NT2/D1 (cell line): Measurements from ENCODE around the gene TYK2.
"Not testable (repeated sequence)": the region's sequence is repeated elsewhere in the genome, so short reads cannot be mapped to it uniquely, and the experiment has no call there.

Source experiments
- DNase-seq: peaks from one replicate; pipeline ENCODE4 v3.0.0-alpha.2; 2011; ENCODE audit warnings: low read depth, low spot score
- H3K27me3 ChIP-seq: 2 replicates; pipeline ENCODE4 v1.6.0; 2011; ENCODE audit warnings: mild to moderate bottlenecking; ENCODE audit not compliant: insufficient read length, insufficient read depth
- H3K36me3 ChIP-seq: 2 replicates; pipeline ENCODE4 v1.6.1; 2011; ENCODE audit warnings: mild to moderate bottlenecking, low read length, mixed read lengths; ENCODE audit not compliant: insufficient read depth, insufficient read length
- H3K4me1 ChIP-seq: 2 replicates; pipeline ENCODE4 v1.5.1; 2011; ENCODE audit not compliant: insufficient read depth, insufficient read length
- H3K4me3 ChIP-seq: 2 replicates; pipeline ENCODE4 v1.5.1; 2011; ENCODE audit warnings: low read depth; ENCODE audit not compliant: insufficient read length
- H3K9ac ChIP-seq: 2 replicates; pipeline ENCODE4 v1.6.0; 2011; ENCODE audit warnings: low read depth; ENCODE audit not compliant: insufficient read length
- H3K9me3 ChIP-seq: 2 replicates; pipeline ENCODE4 v1.5.1; 2011; ENCODE audit warnings: mild to moderate bottlenecking, low read length; ENCODE audit not compliant: insufficient read depth
- SUZ12 ChIP-seq: IDR thresholded peaks from 2 replicates; pipeline ENCODE4 v1.6.1; 2011; ENCODE audit not compliant: insufficient read length, insufficient read depth; ENCODE audit errors: extremely low read depth
- YY1 ChIP-seq: IDR thresholded peaks from 2 replicates; pipeline ENCODE4 v1.6.1; 2011; ENCODE audit not compliant: insufficient read length, insufficient read depth
- ZNF274 ChIP-seq: IDR thresholded peaks from 2 replicates; pipeline ENCODE4 v1.6.1; 2011; ENCODE audit warnings: mild to moderate bottlenecking, low read depth, low read length

The TYK2 gene

DNA sequence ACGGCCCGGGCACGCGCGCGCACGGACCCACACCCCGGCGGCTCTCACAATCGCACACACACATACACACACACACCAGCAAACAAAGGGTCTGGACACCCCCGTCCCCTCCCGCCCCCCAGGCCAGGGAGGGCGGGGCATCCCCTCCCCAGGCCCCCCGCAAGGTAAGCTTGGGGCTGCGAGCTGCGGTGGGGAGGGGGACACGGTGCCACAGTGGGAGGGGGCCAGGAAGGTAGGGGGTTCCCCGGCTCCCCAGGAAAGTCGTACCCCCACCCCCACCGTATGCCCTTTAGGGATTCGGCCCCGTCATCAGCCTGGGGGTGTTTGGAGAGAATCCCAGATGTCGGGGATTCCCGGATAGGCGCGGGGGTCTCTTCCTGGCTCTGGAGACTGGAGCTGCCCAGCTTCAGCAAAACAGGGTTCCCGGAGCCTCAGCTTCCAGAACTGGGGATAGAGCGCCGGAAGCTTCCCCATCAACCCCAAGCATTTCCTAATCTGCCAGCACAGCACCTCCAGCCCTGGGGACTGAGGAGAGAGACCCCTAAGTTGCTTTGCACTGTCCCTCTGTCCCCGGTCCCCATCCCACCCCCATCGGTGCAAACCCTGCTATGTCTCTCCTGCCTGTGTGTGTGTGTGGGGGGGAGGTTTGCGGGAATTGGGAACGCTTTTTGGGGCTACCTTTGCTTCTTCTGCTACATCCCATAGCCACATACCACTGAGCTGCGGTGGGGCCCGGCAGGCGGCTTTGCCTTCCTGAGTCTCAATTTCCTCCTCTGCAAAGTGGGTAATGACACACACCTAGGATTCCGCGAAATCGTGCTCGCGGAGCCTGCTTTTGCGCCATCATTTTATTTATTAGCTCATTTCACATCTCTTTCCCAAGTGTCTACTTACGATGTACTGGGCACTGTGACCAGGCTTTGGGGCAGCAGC, 24.8 kb upstream of the TYK2 start:
- TF ChIP-seq YY1 = no peak
- no peak for TF ChIP-seq ZNF274
- TF ChIP-seq SUZ12 = no peak
- Histone ChIP-seq H3K36me3 (peaks cover 21% of the 10 kb centered on the region), H3K9me3 (no peaks in the 10 kb centered on the region), H3K4me3 (peak overlapping the region; percentile 100), H3K9ac (peak overlapping the region; percentile 87), H3K27me3 (no peaks in the 10 kb centered on the region), H3K4me1 (peaks cover 11% of the 10 kb centered on the region)
- no peak for DNase-seq

- peak; percentile 96 for DNase-seq
- H3K27me3 ChIP-seq = no peaks in the 10 kb centered on the region
- peak within 1 kb of the TSS; percentile 100 for H3K4me3 ChIP-seq
- no peaks in the 10 kb centered on the region for H3K9me3 ChIP-seq
- peak within 1 kb of the TSS; percentile 99 for H3K9ac ChIP-seq
- H3K4me1 ChIP-seq = peaks cover 9% of the 10 kb centered on the region
- TF ChIP-seq SUZ12 (no peak), YY1 (peak; percentile 49)
- peaks cover 32% of the 10 kb centered on the region for H3K36me3 ChIP-seq
These were observed 23.0 kb upstream of the TYK2 start, which contains the start of gene CDC37 for GRCh38 chr19:10403137-10404021. Gene CDC37 (minus strand): TSS chr19:10403542. CDS start chr19:10403479, 63 bp downstream.

DNA sequence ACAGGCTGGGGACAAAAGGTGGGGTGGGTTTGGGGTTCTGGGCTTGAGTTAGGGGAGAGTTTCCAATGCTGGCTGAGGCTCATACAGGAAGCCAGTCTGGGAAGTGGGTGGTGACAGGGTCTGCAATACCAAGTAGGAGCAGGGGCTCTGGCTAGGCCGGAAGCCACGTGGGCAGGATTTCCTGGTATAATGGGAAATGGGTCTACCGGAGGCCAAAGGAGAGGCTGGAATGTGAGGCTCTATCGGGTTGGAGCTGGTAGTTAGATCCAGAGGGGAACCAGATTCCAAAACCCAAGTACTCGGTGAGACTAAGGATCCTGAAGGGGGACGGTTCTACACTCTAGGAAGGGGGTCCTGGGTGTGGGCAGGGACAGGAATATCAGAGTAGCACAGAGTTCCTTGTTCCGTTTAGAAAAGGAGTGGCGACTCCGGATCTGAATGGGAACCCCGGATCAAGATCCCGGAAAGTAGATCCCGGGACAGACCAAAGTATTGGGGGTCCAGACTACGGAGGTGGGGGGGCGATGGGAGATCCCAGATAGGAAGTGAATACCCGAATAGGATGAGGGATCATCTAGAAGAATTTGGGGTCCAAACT, 22.2 kb upstream of the TYK2 start:
- peaks cover 41% of the 10 kb centered on the region for H3K36me3 ChIP-seq
- no peaks in the 10 kb centered on the region for H3K27me3 ChIP-seq
- no peaks in the 10 kb centered on the region for H3K9me3 ChIP-seq
- peaks cover 8% of the 10 kb centered on the region for H3K4me1 ChIP-seq
- peak overlapping the region; percentile 99 for H3K9ac ChIP-seq
- no peak for DNase-seq
- peak overlapping the region; percentile 100 for H3K4me3 ChIP-seq
- TF ChIP-seq SUZ12 (no peak), ZNF274 (no peak), YY1 (no peak)

DNA sequence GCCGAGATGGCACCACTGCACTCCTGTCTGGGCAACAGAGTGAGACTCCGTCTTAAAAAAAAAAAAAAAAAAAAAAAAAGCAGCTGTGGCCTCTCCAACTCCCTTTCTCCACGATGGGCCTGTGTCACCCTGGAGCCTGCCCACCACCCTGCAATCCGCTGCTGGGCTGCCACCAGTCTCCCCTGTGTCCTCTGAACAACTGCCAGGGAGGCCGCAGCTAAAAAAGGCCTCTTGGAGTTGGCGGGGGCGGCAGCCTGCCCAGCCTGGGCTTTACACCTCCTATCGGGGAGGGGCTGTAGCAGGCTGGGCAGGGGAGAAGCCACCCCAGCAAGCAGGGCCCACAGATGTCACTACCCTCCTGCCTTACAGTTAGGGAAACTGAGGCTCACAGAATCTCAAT, 19.5 kb upstream of the TYK2 start:
- Histone ChIP-seq H3K36me3 (peaks cover 66% of the 10 kb centered on the region), H3K9me3 (no peaks in the 10 kb centered on the region), H3K27me3 (no peaks in the 10 kb centered on the region), H3K4me3 (no peak overlapping the region), H3K9ac (peak overlapping the region; percentile 36), H3K4me1 (peaks cover 5% of the 10 kb centered on the region)
- no peak for DNase-seq
- TF ChIP-seq ZNF274 = no peak
- no peak for TF ChIP-seq SUZ12
- TF ChIP-seq YY1 = no peak

DNA sequence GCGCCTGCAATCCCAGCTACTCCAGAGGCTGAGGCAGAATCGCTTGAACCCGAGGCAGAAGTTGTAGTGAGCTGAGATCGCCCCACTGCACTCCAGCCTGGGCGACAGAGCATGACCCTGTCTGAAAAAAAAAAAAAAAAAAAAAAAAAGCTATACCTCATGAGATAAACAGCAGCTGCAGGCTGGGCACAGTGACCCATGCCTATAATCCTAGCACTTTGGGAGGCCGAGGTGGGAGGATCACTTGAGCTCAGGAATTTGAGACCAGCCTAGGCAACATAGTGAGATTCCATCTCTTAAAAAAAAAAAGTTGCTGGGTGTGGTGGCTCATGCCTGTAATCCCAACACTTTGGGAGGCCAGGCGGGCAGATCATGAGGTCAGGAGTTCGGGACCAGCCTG, 19.0 kb upstream of the TYK2 start:
- not testable (repeated sequence) for DNase-seq, H3K4me3 ChIP-seq, H3K27me3 ChIP-seq, H3K9ac ChIP-seq, H3K4me1 ChIP-seq, H3K9me3 ChIP-seq
- peaks cover 70% of the 10 kb centered on the region for H3K36me3 ChIP-seq

- DNase-seq = no peak
- TF ChIP-seq SUZ12 (no peak), YY1 (no peak), ZNF274 (no peak)
These were observed 18.4 kb upstream of the TYK2 start for GRCh38 chr19:10398819-10399218.

GRCh38 chr19:10395917-10396316, 15.5 kb upstream of the TYK2 start:
- no peaks in the 10 kb centered on the region for H3K9me3 ChIP-seq
- DNase-seq = no peak
- peaks cover 88% of the 10 kb centered on the region for H3K36me3 ChIP-seq
- no peak for TF ChIP-seq YY1
- TF ChIP-seq SUZ12 = no peak
- no peak for TF ChIP-seq ZNF274
- H3K9ac ChIP-seq = no peak overlapping the region
- no peak overlapping the region for H3K4me3 ChIP-seq
- peaks cover 5% of the 10 kb centered on the region for H3K4me1 ChIP-seq
- H3K27me3 ChIP-seq = no peaks in the 10 kb centered on the region

More at GRCh38 chr19:10398819-10399218, 18.4 kb upstream of the TYK2 start:
- Histone ChIP-seq H3K4me3 (no peak overlapping the region), H3K9me3 (no peaks in the 10 kb centered on the region), H3K36me3 (peaks cover 74% of the 10 kb centered on the region), H3K9ac (no peak overlapping the region), H3K4me1 (peaks cover 5% of the 10 kb centered on the region), H3K27me3 (no peaks in the 10 kb centered on the region)
